ENCODE results near the gene TEC. TPM values are rescaled to one million over a fixed set of nuclear protein-coding genes. Genes with fewer than 3 reads are reported as not detected.

The TEC gene
- total and polyA plus RNA-seq, 9 of the 15 experiments (the other 6 are each of a cell fraction or from before 2014, with no cell fraction given) = 5.3 to 14.7 (median 8.8) TPM

- no peak for TF ChIP-seq CREB3L1 (IDR thresholded peaks at IDR 0.05; ENCODE audit: borderline replicate concordance, low read depth)
- TF ChIP-seq KDM1A (IDR thresholded peaks at IDR 0.05) = peak; percentile 33 to 35; a peak in 2 of 4 replicates
- TF ChIP-seq ZNF217 (CRISPR knock-in tag; IDR thresholded peaks at IDR 0.05) = no peak
- no peak for TF ChIP-seq ZNF143 (CRISPR knock-in tag; IDR thresholded peaks at IDR 0.05)
- TF ChIP-seq MBD1 (CRISPR knock-in tag; IDR thresholded peaks at IDR 0.05) = no peak
- no peak for TF ChIP-seq ZNF707 (CRISPR knock-in tag; conservative IDR thresholded peaks at IDR 0.05)
- TF ChIP-seq BHLHE40 (IDR thresholded peaks at IDR 0.05; ENCODE audit: low read length) = no peak
- TF ChIP-seq ARHGAP35 (IDR thresholded peaks at IDR 0.05; ENCODE audit: partially characterized antibody) = no peak
- TF ChIP-seq ZNF699 (CRISPR knock-in tag; IDR thresholded peaks at IDR 0.05; ENCODE audit: insufficient replicate concordance) = no peak
- no peak for TF ChIP-seq ZSCAN29 (IDR thresholded peaks at IDR 0.05)
- no peak for TF ChIP-seq ZNF165 (CRISPR knock-in tag; IDR thresholded peaks at IDR 0.05; ENCODE audit: borderline replicate concordance)
- TF ChIP-seq ZBTB49 (CRISPR knock-in tag; IDR thresholded peaks at IDR 0.05; ENCODE audit: borderline replicate concordance) = no peak
- no peak for TF ChIP-seq PRDM10 (IDR thresholded peaks at IDR 0.05; ENCODE audit: partially characterized antibody)
- no peak for TF ChIP-seq ZFP91 (CRISPR knock-in tag; IDR thresholded peaks at IDR 0.05)
- TF ChIP-seq ZNF133 (CRISPR knock-in tag; IDR thresholded peaks at IDR 0.05) = no peak
- no peak for TF ChIP-seq ELF2 (CRISPR knock-in tag; IDR thresholded peaks at IDR 0.05)
- TF ChIP-seq BACH1 (tag; IDR thresholded peaks at IDR 0.05) = no peak; the same call in 1 of the 2 replicates
- peak; percentile 60; the same call in 1 of the 2 replicates for TF ChIP-seq NBN (IDR thresholded peaks at IDR 0.05; ENCODE audit: low read depth)
- TF ChIP-seq ZKSCAN3 (CRISPR knock-in tag; IDR thresholded peaks at IDR 0.05) = no peak
- TF ChIP-seq PTRF (tag; IDR thresholded peaks at IDR 0.05) = no peak
Observed at GRCh38 chr4:48243429-48243828, 26.2 kb downstream of the TEC start (continued).

Data from K562 (cell line).